Measurements from ENCODE around the gene OS9.
"Not testable (repeated sequence)": the region's sequence is repeated elsewhere in the genome, so short reads cannot be mapped to it uniquely, and the experiment has no call there.

OS9 gene

GRCh38 chr12:57715786-57716185, 21.9 kb downstream of the OS9 start:
- Mint-ChIP-seq H3K9me3 (no peaks in the 10 kb centered on the region), H3K4me1 (no peaks in the 10 kb centered on the region), H3K27ac (peak overlapping the region in 1 of 2 donors; percentile 29), H3K27me3 (no peaks in the 10 kb centered on the region), H3K4me3 (no peak overlapping the region)
- DNase-seq (no peak), ATAC-seq (no peak)

- no peak for ATAC-seq
- Mint-ChIP-seq H3K4me3 (no peak overlapping the region), H3K9me3 (no peaks in the 10 kb centered on the region), H3K27me3 (no peaks in the 10 kb centered on the region), H3K27ac (peak overlapping the region in 1 of 2 donors; percentile 24), H3K4me1 (no peaks in the 10 kb centered on the region)
- DNase-seq, result no peak
Measured at GRCh38 chr12:57716305-57716704, 22.4 kb downstream of the OS9 start.

- H3K4me1 Mint-ChIP-seq, result peaks cover 4% of the 10 kb centered on the region
Measured at GRCh38 chr12:57717131-57717530, 23.2 kb downstream of the OS9 start.

DNA sequence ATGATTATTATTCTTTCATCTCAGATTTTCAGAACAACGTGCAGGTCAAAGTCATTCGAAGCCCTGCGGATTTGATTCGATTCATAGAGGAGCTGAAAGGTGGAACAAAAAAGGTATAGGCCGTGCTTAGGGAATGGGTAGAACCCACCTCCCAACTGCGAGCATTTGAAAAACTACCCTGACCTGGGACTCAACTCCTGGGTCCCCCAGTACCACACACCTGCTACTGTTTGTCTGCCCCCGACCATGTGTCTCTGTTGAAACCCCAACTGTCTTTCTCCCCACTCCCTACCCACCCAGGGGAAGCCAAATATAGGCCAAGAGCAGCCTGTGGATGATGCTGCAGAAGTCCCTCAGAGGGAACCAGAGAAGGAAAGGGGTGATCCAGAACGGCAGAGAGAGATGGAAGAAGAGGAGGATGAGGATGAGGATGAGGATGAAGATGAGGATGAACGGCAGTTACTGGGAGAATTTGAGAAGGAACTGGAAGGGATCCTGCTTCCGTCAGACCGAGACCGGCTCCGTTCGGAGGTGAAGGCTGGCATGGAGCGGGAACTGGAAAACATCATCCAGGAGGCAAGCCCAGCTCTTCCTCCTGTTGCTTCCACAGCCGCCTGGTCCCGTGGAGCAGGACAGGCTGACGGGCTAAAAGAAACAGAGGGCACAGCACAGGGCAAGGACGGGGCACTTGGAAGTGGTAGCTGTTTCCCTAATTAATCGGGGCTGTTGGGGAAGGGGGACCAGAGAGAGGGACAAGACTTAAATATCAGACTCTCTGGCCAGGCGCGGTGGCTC, 24.1 kb downstream of the OS9 start:
- peak overlapping the region; percentile 0 to 2 for H3K27ac Mint-ChIP-seq
- H3K4me1 Mint-ChIP-seq, result peaks cover 4% of the 10 kb centered on the region
- no peak for ATAC-seq
- no peak for DNase-seq
- H3K4me3 Mint-ChIP-seq, result no peak overlapping the region
- no peaks in the 10 kb centered on the region for H3K9me3 Mint-ChIP-seq
- no peaks in the 10 kb centered on the region for H3K27me3 Mint-ChIP-seq

More at GRCh38 chr12:57717131-57717530, 23.2 kb downstream of the OS9 start:
- Mint-ChIP-seq H3K27ac (peak overlapping the region in 1 of 2 donors; percentile 54), H3K27me3 (no peaks in the 10 kb centered on the region), H3K4me3 (no peak overlapping the region), H3K9me3 (no peaks in the 10 kb centered on the region)
- DNase-seq (no peak), ATAC-seq (no peak)

- Mint-ChIP-seq H3K27me3 (no peaks in the 10 kb centered on the region), H3K4me1 (peaks cover 4% of the 10 kb centered on the region), H3K4me3 (no peak overlapping the region), H3K9me3 (no peaks in the 10 kb centered on the region), H3K27ac (no peak overlapping the region)
- DNase-seq, result no peak
- ATAC-seq, result no peak
Measured at GRCh38 chr12:57718641-57719528, 25.0 kb downstream of the OS9 start.

DNA sequence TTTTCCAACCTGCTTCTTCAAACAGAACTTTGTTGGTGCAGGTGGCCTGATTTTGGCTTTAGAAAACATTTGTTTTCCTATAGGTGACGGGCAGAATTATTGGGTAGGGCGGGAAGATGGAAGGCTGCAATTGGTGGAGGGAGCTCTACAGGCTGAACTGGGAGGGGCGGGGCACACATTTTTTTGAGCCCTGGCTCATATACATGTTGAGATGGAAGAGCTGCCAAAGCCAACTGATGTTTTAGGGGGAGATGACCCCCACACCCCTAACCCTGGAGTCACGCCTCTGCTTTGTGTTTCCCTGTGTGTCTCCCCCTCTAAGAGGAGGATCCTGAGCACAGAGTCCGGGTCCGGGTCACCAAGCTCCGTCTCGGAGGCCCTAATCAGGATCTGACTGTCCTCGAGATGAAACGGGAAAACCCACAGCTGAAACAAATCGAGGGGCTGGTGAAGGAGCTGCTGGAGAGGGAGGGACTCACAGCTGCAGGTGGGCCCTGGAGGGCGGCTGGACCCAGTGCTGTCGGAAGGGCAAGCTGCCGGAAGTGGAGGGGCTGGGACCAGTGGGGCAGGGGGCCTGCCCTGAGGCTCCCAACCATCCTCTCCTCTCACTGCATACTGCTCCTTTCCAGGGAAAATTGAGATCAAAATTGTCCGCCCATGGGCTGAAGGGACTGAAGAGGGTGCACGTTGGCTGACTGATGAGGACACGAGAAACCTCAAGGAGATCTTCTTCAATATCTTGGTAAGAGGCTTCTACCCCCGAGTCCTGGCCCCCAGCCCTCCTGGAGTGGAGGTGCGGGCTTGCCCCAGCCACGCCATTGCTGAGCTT, 26.1 kb downstream of the OS9 start:
- Mint-ChIP-seq H3K27ac (no peak overlapping the region), H3K4me1 (peaks cover 4% of the 10 kb centered on the region), H3K27me3 (no peaks in the 10 kb centered on the region), H3K4me3 (no peak overlapping the region), H3K9me3 (no peaks in the 10 kb centered on the region)
- DNase-seq (no peak), ATAC-seq (no peak)

DNA sequence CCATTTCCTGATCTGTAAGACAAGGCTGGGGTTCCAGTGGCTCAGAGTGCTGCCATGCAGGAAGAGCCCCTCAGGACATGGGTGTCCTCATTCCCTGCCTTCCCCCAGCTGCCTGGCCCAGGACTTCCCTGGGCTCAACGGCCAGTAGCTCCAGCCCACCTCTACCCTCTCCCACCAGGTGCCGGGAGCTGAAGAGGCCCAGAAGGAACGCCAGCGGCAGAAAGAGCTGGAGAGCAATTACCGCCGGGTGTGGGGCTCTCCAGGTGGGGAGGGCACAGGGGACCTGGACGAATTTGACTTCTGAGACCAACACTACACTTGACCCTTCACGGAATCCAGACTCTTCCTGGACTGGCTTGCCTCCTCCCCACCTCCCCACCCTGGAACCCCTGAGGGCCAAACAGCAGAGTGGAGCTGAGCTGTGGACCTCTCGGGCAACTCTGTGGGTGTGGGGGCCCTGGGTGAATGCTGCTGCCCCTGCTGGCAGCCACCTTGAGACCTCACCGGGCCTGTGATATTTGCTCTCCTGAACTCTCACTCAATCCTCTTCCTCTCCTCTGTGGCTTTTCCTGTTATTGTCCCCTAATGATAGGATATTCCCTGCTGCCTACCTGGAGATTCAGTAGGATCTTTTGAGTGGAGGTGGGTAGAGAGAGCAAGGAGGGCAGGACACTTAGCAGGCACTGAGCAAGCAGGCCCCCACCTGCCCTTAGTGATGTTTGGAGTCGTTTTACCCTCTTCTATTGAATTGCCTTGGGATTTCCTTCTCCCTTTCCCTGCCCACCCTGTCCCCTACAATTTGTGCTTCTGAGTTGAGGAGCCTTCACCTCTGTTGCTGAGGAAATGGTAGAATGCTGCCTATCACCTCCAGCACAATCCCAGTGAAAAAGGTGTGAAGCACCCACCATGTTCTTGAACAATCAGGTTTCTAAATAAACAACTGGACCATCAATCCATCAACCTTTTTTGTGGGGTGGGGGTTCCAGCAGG, 27.0 kb downstream of the OS9 start:
- no peaks in the 10 kb centered on the region for H3K27me3 Mint-ChIP-seq
- H3K4me1 Mint-ChIP-seq, result peaks cover 7% of the 10 kb centered on the region
- no peaks in the 10 kb centered on the region for H3K9me3 Mint-ChIP-seq
- H3K4me3 Mint-ChIP-seq, result no peak overlapping the region
- ATAC-seq, result no peak
- no peak for DNase-seq
- H3K27ac Mint-ChIP-seq, result peak overlapping the region in 1 of 2 donors; percentile 62

DNA sequence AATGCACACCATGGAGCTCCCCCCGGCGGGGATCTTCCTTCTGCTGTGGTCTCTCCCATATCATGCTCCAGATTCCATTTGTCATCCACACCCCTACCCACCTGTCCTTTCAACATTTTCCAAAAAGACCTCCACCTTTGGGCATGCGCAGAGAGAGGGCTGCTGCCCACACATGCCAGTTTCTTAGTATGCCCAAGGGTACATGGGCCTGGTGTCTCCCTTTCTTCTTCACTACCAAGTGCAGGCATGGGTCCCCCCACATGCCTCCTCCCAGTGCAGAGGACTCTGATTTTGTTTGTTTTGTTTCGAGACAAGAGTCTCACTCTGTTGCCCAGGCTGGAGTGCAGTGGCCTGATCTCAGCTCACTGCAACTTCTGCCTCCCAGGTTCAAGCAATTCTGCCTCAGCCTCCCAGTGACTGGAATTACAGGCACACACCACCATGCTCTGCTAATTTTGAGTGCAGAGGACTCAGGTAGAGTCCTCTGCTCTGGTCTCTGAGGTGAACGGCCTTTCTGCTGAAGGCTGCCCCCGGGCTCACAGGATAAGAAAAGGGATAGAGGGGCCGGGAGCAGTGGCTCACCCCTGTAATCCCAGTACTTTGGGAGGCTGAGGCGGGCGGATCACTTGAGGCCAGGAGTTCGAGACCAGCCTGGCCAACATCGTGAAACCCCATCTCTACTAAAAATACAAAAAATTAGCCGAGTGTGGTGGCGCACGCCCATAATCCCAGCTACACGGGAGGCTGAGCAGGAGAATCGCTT, 28.1 kb downstream of the OS9 start:
- not testable (repeated sequence) for H3K27me3 Mint-ChIP-seq, H3K9me3 Mint-ChIP-seq, H3K4me3 Mint-ChIP-seq, DNase-seq, ATAC-seq
- Mint-ChIP-seq H3K27ac (peak overlapping the region; percentile 31 to 57), H3K4me1 (peaks cover 12% of the 10 kb centered on the region)

DNA sequence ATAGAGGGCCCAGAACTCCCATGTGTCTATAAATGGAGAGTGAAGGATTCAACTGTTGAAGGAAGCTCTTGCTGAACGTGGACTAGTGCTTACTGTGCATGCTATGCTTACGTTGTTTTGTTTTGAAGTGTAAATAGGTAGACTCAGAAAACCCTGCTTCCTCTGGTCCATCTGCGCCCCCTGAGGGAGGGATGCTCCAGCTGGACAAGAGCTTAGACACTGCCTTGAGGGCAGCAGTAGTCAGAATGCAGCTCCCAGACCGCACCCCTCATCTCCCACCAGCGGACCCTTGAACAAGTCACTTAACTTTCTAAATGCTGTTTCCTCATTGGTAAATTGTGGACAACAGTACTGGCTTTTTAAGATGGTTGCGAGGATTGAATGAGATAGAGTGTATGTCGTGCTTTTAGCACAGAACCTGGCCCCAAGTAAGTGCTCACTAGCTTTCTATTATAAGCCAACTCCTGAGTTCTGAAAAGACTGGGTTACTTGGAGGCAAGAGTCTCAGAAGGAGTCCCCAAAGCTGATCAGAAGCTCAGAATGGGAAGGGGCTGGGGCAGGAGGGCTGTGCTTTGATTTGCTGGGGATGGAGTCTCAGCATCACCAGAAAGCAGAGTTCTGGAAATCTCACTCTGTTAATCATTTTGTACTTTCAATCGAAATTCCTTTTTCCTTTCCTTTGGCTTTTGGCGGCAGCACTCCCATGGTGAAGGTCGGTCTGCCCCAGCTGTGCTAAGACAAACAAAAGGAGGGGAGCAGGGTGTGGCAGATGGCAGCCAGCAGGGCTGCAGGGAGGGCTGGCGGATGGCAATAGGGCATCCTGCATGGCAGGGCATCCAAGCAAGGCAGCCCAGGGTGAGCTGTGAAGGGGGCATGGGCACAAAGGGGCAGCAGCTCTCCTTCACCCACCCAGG, 29.0 kb downstream of the OS9 start:
- H3K27me3 Mint-ChIP-seq, result no peaks in the 10 kb centered on the region
- H3K4me3 Mint-ChIP-seq, result no peak overlapping the region
- H3K27ac Mint-ChIP-seq, result no peak overlapping the region
- no peak for DNase-seq
- peaks cover 12% of the 10 kb centered on the region for H3K4me1 Mint-ChIP-seq
- H3K9me3 Mint-ChIP-seq, result no peaks in the 10 kb centered on the region
- no peak for ATAC-seq

GRCh38 chr12:57723630-57723962, 29.7 kb downstream of the OS9 start:
- ATAC-seq, result no peak

GRCh38 chr12:57724003-57724935, 30.3 kb downstream of the OS9 start:
- ATAC-seq (no peak), DNase-seq (no peak)
- H3K4me1 Mint-ChIP-seq, result peaks cover 12% of the 10 kb centered on the region
- H3K27ac Mint-ChIP-seq, result no peak overlapping the region
- no peaks in the 10 kb centered on the region for H3K9me3 Mint-ChIP-seq
- no peak overlapping the region for H3K4me3 Mint-ChIP-seq
- no peaks in the 10 kb centered on the region for H3K27me3 Mint-ChIP-seq

More at GRCh38 chr12:57723630-57723962, 29.7 kb downstream of the OS9 start:
- DNase-seq, result no peak
- no peaks in the 10 kb centered on the region for H3K27me3 Mint-ChIP-seq
- H3K27ac Mint-ChIP-seq, result no peak overlapping the region
- H3K4me1 Mint-ChIP-seq, result peaks cover 12% of the 10 kb centered on the region
- no peaks in the 10 kb centered on the region for H3K9me3 Mint-ChIP-seq
- no peak overlapping the region for H3K4me3 Mint-ChIP-seq

DNA sequence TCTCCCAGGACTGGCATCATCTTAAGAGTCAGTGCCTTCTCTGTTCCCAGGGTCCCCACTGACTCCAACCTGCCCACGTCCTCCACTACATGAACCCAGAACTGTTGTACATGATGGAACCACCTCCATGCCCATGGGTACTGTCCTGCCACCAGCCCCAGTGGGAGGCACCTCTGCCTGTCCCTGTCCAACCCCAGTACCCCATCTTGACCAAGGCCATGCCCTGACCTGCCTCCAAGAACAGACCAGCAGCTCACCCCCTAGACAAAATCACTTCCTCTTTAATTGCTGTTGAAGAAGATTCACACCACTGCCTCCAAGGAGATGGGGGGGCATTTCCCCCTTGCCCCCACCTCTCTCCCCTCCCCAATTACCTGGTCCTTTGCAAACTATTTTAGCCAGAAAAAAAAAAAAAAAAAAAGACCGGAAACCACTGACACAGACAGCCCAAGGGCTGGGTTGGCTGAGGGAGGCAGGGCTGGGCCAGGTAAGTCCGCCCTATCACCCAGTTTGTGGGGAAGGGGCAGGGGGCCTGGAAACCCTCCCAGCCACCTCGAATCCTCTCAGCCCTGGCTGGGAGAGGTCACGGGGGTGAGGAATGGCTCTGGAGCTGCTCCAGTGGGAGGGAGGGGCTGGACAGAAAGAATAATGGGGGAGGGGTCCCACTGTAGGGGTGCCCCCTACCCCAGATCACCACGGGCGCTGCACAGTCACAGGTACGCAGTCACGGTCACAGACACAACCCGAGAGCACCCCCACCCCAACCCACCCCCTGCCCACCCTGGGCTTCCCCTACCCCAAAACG, 31.2 kb downstream of the OS9 start:
- H3K27me3 Mint-ChIP-seq, result no peaks in the 10 kb centered on the region
- peak overlapping the region in 1 of 2 donors; percentile 51 for H3K27ac Mint-ChIP-seq
- H3K9me3 Mint-ChIP-seq, result no peaks in the 10 kb centered on the region
- DNase-seq (no peak), ATAC-seq (no peak)
- peaks cover 12% of the 10 kb centered on the region for H3K4me1 Mint-ChIP-seq
- no peak overlapping the region for H3K4me3 Mint-ChIP-seq

Measured in stimulated activated naive CD8-positive, alpha-beta T cell treated with anti-CD3 and anti-CD28 coated beads, Interleukin-15, amount 100 ng/mL, for 72 hours (primary cell).